MCF 10A (cell line): Measurements from ENCODE around the gene PTPN3. TPM values are rescaled to one million over a fixed set of nuclear protein-coding genes. Genes with fewer than 3 reads are reported as not detected.
A peak's percentile ranks its signal among the peaks of the same experiment; 100 is the strongest.

Source experiments
- BruUV-seq: library from RNA; stranded (reverse); fragments of 400-500 nt; replicated peaks from 2 replicates; lab custom pipeline; 2021; lab: Mats Ljungman, UMichigan
- CTCF ChIA-PET: fragments of 300-600 bp; sonication (Branson Sonifier 250); formaldehyde crosslinking; extraction: SDS; loops from one replicate; lab custom pipeline; 2021; ENCODE audit warnings: antibody characterized with exemption, inconsistent platforms; lab: Yijun Ruan, JAX
- POLR2A ChIA-PET: fragments of 300-600, 350-650 bp; sonication (Branson Sonifier 250); formaldehyde crosslinking; extraction: SDS; loops from one replicate; lab custom pipeline; 2020; ENCODE audit warnings: antibody characterized with exemption, inconsistent platforms; lab: Yijun Ruan, JAX
- DNase-seq: peaks from one replicate; pipeline ENCODE4 v3.0.0-alpha.2; 2018; ENCODE audit not compliant: unreplicated experiment
- H3K27ac Mint-ChIP-seq: one replicate; pipeline ENCODE4 v1.8.0; 2022; ENCODE audit warnings: mild to moderate bottlenecking, low read depth, mixed read lengths; ENCODE audit not compliant: unreplicated experiment
- H3K27me3 Mint-ChIP-seq: one replicate; pipeline ENCODE4 v1.8.0; 2022; ENCODE audit warnings: mixed read lengths; ENCODE audit not compliant: insufficient read depth, unreplicated experiment
- H3K36me3 Mint-ChIP-seq: one replicate; pipeline ENCODE4 v1.8.0; 2022; ENCODE audit warnings: mild to moderate bottlenecking, moderate library complexity, mixed read lengths; ENCODE audit not compliant: insufficient read depth, unreplicated experiment
- H3K4me1 Mint-ChIP-seq: one replicate; pipeline ENCODE4 v1.8.0; 2022; ENCODE audit warnings: mixed read lengths; ENCODE audit not compliant: insufficient read depth, unreplicated experiment
- H3K4me3 Mint-ChIP-seq: one replicate; pipeline ENCODE4 v1.8.0; 2022; ENCODE audit warnings: mild to moderate bottlenecking, moderate library complexity, mixed read lengths; ENCODE audit not compliant: unreplicated experiment
- H3K9me3 Mint-ChIP-seq: one replicate; pipeline ENCODE4 v1.8.0; 2022; ENCODE audit warnings: mixed read lengths; ENCODE audit not compliant: unreplicated experiment
- CTCF ChIP-seq: fragments of 200-600 bp; IDR thresholded peaks from one replicate; pipeline ENCODE4 v1.8.0; 2022; ENCODE audit warnings: antibody characterized with exemption, mild to moderate bottlenecking; ENCODE audit not compliant: unreplicated experiment
- intact Hi-C: fragments of 100-400 bp; cut with micrococcal nuclease; formaldehyde crosslinking; loops from 2 replicates; pipeline ENCODE4 v1.14.1; 2022
- total RNA-seq: library from RNA; stranded (reverse); gene quantifications from 2 replicates; pipeline ENCODE4 v1.2.3, GENCODE V29; 2022

The PTPN3 gene
- total RNA-seq, 1 experiment from 2014 or later: 6.9 TPM

DNA sequence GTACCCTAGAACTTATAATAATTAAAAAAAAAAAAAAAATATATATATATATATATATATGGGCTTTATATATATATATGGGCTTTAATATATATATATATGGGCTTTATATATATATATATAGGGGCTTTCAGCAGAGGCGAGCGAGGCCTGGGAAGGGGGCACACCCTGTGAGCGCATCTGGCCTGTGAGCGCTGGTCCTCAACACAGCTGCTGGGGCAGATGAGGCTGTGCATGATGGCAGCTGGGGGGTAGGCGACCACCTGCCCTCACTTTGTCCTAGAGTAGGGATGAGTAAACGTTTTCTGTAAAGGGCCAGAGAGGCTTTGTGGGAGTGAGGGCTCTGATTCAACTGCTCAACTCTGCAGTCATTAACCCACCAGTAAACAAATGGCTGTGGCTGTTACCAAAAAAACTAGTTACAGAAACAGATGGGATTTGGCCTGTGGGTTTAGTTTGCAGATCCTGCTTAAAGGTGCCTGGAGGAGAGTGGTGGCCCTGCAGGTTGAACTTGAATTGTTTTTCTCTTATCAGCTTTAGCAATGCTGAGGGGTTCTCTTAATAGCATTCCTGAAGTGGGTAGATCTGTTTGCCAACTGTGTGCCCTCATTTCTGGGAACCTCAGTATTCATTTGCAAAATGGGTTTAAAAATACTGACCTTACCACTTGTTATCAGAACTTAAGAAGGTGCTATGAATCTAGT, 89.2 kb downstream of the PTPN3 start:
- H3K4me1 Mint-ChIP-seq: no peaks in the 10 kb centered on the region
- H3K27me3 Mint-ChIP-seq: no peaks in the 10 kb centered on the region
- intact Hi-C loops: no loop called here
- peaks cover 61% of the 10 kb centered on the region for H3K36me3 Mint-ChIP-seq
- H3K4me3 Mint-ChIP-seq: no peak overlapping the region
- BruUV-seq: no TSS peak
- no peak for DNase-seq
- H3K9me3 Mint-ChIP-seq: no peaks in the 10 kb centered on the region
- H3K27ac Mint-ChIP-seq: no peak overlapping the region
- ChIA-PET POLR2A (interaction anchor here (0.6 kb wide), 1 partner anchor 57 kb away, joined by 3 read pairs; no protein-coding TSS in a partner anchor), CTCF (interaction anchor here (0.6 to 1.6 kb wide), 4 partner anchors 32 to 112 kb away, joined by 3 to 5 read pairs (median 4); no protein-coding TSS in a partner anchor)
- TF ChIP-seq CTCF: no peak

DNA sequence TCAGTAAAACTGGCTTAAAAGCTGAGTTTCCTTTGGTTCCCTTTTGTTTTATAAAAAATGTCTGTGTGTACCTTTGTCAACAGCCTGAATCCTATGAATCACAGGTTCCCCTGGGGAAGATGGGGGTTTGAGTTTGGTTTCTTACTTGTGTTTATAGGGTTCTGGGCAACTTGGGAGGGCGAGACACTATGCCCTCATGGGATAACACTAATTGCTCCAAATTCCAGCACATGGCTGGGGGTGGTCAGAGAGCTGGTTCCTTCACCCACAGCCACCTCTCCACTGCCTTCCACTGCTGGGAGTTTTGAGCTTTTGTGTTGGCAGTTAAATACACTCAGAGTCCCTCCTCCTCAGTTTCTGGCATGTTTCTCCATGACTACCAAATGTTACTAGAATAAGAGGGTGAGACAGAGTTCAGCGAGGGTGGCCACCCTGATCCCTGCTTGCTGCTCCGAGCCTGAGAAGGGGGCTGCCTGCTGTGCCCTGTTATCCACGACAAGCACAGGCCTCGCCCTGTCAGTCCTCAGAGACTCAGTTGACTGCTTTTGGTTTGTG, 94.3 kb downstream of the PTPN3 start:
- Mint-ChIP-seq H3K36me3 (peaks cover 63% of the 10 kb centered on the region), H3K4me1 (no peaks in the 10 kb centered on the region), H3K27me3 (no peaks in the 10 kb centered on the region), H3K4me3 (no peak overlapping the region), H3K9me3 (no peaks in the 10 kb centered on the region), H3K27ac (no peak overlapping the region)
- CTCF ChIA-PET: interaction anchor here (1.0 to 1.3 kb wide), 4 partner anchors 18 to 118 kb away, joined by 3 to 6 read pairs (median 4); no protein-coding TSS in a partner anchor
- POLR2A ChIA-PET: interaction anchor here (1.2 kb wide), 1 partner anchor 10 kb away, joined by 3 read pairs; no protein-coding TSS in a partner anchor
- no peak for DNase-seq
- BruUV-seq: no TSS peak
- TF ChIP-seq CTCF: no peak
- intact Hi-C loops: no loop called here

DNA sequence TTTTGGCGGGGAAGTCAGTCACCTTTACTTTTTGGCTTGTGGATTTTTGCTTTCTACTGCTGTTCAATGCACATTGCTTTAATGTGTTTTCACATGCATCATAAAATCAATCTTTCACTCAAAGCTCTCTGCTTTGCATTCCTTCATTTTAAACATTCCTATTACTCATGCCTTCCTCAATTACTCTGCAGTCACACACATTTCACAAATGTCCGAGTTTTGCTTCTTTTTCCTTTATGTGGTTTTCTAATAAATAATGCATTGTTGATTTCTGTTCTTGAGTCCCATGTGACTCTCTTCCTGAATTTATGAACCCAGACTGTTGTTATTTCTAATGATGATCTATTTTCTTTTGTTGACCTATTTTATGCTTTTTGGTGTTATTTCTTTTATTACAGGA, 95.0 kb downstream of the PTPN3 start:
- CTCF ChIA-PET: interaction anchor here (0.7 to 1.3 kb wide), 4 partner anchors 20 to 118 kb away, joined by 3 to 6 read pairs (median 4); no protein-coding TSS in a partner anchor
- H3K4me3 Mint-ChIP-seq: no peak overlapping the region
- no TSS peak for BruUV-seq
- DNase-seq: no peak
- intact Hi-C loops: no loop called here
- TF ChIP-seq CTCF: no peak
- peaks cover 55% of the 10 kb centered on the region for H3K36me3 Mint-ChIP-seq
- no peaks in the 10 kb centered on the region for H3K4me1 Mint-ChIP-seq
- POLR2A ChIA-PET: no interaction called here
- no peaks in the 10 kb centered on the region for H3K27me3 Mint-ChIP-seq
- H3K27ac Mint-ChIP-seq: no peak overlapping the region
- H3K9me3 Mint-ChIP-seq: no peaks in the 10 kb centered on the region

DNA sequence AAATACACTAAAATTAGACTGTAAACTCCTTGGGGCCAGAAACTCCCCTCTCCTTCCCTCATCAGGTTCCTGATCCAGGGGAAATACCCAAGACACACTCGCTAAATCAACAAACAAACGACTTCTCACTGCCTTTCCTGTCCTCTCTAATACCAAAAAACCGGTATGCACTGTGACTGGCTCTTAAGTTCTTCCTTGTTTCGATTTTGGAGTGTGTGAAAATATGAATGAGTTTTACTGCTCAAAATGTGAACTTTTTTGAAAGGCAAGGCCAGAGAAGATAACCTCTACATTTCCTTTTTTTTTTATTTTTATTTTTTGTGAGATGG, 96.2 kb downstream of the PTPN3 start:
- H3K4me1 Mint-ChIP-seq: no peaks in the 10 kb centered on the region
- peaks cover 44% of the 10 kb centered on the region for H3K36me3 Mint-ChIP-seq
- intact Hi-C loops: loop anchor here (1.0 to 2.0 kb wide), 6 partner anchors 67 to 219 kb away; partner anchors contain the start of gene EPB41L4B
- H3K27ac Mint-ChIP-seq: peak overlapping the region; percentile 85
- no peak for DNase-seq
- no peaks in the 10 kb centered on the region for H3K9me3 Mint-ChIP-seq
- BruUV-seq: no TSS peak
- no peak for TF ChIP-seq CTCF
- ChIA-PET POLR2A (no interaction called here), CTCF (interaction anchor here (0.6 to 1.6 kb wide), 16 partner anchors 8 to 1901 kb away, joined by 3 to 13 read pairs (median 4); no protein-coding TSS in a partner anchor)
- no peaks in the 10 kb centered on the region for H3K27me3 Mint-ChIP-seq
- no peak overlapping the region for H3K4me3 Mint-ChIP-seq
